Ishikawa (cell line): ENCODE data around the gene CTSD.

Source experiments
- CEBPB ChIP-seq: IDR thresholded peaks from 2 replicates; pipeline ENCODE4 v1.6.1; 2012
- CREB1 ChIP-seq: IDR thresholded peaks from 2 replicates; pipeline ENCODE4 v1.6.1; 2012; ENCODE audit warnings: low read depth
- EGR1 ChIP-seq: IDR thresholded peaks from 2 replicates; pipeline ENCODE4 v1.6.1; 2012
- EP300 ChIP-seq: IDR thresholded peaks from 2 replicates; pipeline ENCODE4 v1.6.1; 2012; ENCODE audit warnings: borderline replicate concordance
- FOXM1 ChIP-seq: IDR thresholded peaks from 2 replicates; pipeline ENCODE4 v1.6.1; 2012; ENCODE audit warnings: low read depth, borderline replicate concordance
- MAX ChIP-seq: IDR thresholded peaks from 2 replicates; pipeline ENCODE4 v1.6.1; 2012
- NFIC ChIP-seq: IDR thresholded peaks from 2 replicates; pipeline ENCODE4 v1.6.1; 2012
- RAD21 ChIP-seq: IDR thresholded peaks from 2 replicates; pipeline ENCODE4 v1.6.1; 2012; ENCODE audit warnings: low read depth
- REST ChIP-seq: IDR thresholded peaks from 2 replicates; pipeline ENCODE4 v1.6.1; 2012; ENCODE audit warnings: low read depth, mild to moderate bottlenecking
- TAF1 ChIP-seq: IDR thresholded peaks from 2 replicates; pipeline ENCODE4 v1.6.1; 2012; ENCODE audit warnings: low read depth, mild to moderate bottlenecking
- TCF12 ChIP-seq: IDR thresholded peaks from 2 replicates; pipeline ENCODE4 v1.6.1; 2012; ENCODE audit warnings: low read depth
- TEAD4 ChIP-seq: IDR thresholded peaks from 2 replicates; pipeline ENCODE4 v1.6.1; 2012
- USF1 ChIP-seq: IDR thresholded peaks from 2 replicates; pipeline ENCODE4 v1.6.1; 2012
- YY1 ChIP-seq: IDR thresholded peaks from 2 replicates; pipeline ENCODE4 v1.6.1; 2012; ENCODE audit warnings: low read depth
- ZBTB7A ChIP-seq: IDR thresholded peaks from 2 replicates; pipeline ENCODE4 v1.6.1; 2012; ENCODE audit warnings: low read depth

The CTSD gene

GRCh38 chr11:1743585-1744136 is 20.1 kb downstream of the CTSD start:
- TF ChIP-seq REST, result no peak
- TF ChIP-seq EP300, result no peak
- no peak for TF ChIP-seq FOXM1
- TF ChIP-seq MAX, result no peak
- no peak for TF ChIP-seq ZBTB7A
- no peak for TF ChIP-seq CEBPB
- no peak for TF ChIP-seq NFIC
- no peak for TF ChIP-seq TEAD4
- no peak for TF ChIP-seq EGR1
- TF ChIP-seq CREB1, result no peak
- no peak for TF ChIP-seq TAF1
- TF ChIP-seq USF1, result no peak
- TF ChIP-seq YY1, result no peak

- TF ChIP-seq ZBTB7A (no peak), TEAD4 (no peak), MAX (no peak), USF1 (no peak), TCF12 (no peak), CREB1 (no peak), FOXM1 (no peak), EGR1 (no peak), REST (no peak), EP300 (no peak), NFIC (no peak), TAF1 (no peak), YY1 (no peak), RAD21 (no peak), CEBPB (no peak)
These were observed 20.7 kb downstream of the CTSD start for GRCh38 chr11:1742869-1743584.

GRCh38 chr11:1742371-1742770 is 21.4 kb downstream of the CTSD start:
- TF ChIP-seq CEBPB, result no peak
- no peak for TF ChIP-seq USF1
- no peak for TF ChIP-seq CREB1
- no peak for TF ChIP-seq TCF12
- TF ChIP-seq RAD21, result no peak

- TF ChIP-seq REST (no peak), MAX (no peak)
These were observed 22.0 kb downstream of the CTSD start for GRCh38 chr11:1741741-1742140.
